ENCODE results near the gene DNAH17.

Gene DNAH17

DNA sequence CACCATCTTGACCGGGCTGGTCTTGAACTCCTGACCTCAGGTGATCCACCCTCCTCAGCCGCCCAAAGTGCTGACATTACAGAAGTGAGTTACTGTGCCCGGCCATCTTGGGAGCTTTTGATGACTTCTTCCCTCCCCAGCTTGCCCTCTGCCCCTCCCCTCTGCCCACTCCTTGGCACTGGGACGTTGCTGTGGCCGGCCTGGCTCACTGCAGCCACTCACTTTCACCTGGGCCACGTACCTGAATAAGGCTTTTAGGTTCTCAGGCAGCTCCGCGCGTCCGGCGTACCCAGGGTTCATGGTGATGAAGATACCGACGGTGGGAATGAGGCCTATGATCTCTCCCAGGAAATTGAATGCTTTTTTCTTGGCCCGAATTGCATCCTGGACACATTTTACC lies 81.6 kb downstream of the DNAH17 start:
- no peak for DNase-seq (ENCODE audit: low read depth, low spot score)

DNA sequence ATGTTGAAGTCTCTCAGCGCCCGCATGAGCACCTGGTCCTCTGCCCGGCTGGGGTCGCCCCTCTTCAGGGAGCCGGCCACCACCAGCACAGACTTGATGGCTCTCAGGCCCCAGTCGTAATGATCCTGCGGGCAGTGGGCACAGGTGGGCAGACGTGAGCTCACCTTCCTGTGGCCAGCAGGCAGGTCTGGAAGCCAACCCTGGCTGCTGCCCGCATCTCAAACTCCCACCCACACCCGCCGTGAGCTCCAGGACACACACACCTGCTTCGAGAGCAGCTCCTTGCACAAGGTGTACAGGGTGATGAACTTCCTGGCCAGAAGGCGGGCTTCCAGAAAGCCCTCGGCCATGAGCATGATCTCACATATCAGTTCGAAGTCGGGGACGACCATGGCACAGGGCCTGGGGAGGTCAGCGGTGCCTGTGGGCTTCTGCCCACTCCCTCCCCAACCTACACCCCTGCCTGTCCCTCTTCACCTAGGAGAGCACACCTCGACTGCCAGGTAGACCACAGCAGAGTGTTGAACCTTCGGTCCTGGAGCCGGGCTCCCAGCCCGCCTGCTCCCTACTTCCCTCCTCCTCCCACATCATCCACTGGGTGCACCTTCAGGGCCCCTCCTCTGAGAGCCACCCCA lies 82.4 kb downstream of the DNAH17 start:
- no peak for DNase-seq (ENCODE audit: low read depth, low spot score)

DNA sequence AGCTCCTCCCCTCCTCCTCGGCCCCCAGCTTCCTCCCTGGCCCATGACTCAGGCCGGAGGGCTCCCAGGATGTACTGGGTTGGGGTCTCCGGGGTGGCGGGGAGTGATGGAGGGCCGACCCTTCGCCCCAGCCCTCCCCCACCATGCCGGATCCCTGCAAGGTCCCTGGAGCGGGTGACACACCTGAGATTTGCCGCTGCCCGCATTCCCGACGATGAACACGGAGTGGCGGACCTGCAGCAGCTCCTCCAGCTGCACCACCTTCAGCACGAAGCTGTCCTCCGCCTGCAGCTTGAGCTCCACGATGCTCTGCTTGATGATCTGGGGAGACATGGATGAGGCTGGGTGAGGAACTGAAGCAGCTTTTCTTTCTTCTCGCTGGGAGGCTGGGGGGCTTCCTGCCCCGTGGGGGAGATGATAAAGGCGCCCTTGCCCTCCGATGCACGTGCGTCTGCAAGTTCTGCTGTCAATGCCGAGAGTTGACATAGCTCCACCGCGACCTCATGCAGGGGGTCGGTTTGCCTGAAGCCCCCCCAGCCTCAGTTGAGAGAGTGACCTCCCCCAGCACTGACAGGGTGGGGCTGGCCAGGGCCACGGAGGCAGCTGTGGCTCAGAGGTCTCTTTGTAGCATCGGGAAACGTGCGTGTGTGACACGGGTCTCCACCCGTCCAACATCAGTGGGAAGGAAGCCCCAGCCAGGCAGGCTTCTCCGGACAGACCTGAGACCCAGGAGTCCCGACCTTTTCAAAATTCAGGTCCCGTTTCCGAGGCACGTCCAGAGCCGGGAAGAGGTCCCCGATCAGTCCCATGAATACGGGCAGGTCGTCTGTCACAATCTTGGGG lies 83.1 kb downstream of the DNAH17 start:
- DNase-seq (ENCODE audit: low read depth, low spot score): no peak

DNA sequence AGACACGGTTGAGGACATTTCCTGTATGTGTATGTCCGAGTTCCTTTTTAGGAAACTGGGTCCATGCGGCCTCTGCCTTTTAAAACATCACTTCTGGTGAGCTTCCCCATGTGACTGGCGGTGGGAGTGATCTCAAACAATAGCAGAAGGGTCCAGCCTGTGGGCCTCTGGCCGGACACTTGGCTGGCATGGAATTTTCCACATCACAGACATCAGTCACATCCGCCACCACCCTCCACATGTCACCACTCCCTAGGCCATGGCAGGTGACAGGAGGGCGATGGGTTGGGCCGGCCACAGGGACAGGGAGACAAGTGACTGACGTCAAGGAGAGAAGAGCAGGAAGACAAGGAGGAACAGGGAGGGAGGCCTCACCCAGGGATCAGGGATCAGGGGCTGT lies 83.7 kb downstream of the DNAH17 start:
- DNase-seq (ENCODE audit: low read depth, low spot score): no peak

DNA sequence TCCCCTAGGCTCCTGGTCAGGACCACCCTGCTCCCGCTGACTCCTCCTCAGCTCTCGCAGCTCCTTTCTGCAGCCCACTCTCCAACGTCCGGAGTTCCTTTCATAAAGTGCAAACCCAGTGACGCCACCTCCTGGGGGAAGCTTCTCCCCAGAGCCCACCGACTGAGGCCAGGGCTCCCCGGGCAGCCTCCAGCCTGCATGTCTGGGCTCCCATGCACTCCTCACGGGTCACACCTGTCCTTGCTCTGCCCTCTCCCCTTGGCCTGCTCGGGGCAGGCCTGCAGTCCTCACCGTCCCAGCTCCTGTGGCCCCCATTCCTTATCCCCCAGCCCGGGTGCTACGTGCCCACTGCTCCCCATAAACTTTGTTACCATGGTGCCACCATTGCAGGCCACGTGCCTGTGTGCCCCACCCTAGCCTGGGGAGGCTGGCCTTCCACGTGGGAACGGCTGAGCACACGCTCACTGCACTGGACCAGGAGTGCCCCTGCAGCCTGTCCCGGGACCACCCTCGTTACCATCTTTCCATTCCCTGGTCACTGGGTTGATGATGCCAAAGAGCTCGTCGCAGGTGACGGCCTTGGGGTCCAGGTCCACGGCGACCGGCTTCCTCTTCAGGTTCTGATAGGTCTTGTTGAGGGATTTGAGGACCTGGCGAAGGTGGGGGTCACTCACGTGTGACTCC lies 84.9 kb downstream of the DNAH17 start:
- DNase-seq (ENCODE audit: low read depth, low spot score): no peak

DNA sequence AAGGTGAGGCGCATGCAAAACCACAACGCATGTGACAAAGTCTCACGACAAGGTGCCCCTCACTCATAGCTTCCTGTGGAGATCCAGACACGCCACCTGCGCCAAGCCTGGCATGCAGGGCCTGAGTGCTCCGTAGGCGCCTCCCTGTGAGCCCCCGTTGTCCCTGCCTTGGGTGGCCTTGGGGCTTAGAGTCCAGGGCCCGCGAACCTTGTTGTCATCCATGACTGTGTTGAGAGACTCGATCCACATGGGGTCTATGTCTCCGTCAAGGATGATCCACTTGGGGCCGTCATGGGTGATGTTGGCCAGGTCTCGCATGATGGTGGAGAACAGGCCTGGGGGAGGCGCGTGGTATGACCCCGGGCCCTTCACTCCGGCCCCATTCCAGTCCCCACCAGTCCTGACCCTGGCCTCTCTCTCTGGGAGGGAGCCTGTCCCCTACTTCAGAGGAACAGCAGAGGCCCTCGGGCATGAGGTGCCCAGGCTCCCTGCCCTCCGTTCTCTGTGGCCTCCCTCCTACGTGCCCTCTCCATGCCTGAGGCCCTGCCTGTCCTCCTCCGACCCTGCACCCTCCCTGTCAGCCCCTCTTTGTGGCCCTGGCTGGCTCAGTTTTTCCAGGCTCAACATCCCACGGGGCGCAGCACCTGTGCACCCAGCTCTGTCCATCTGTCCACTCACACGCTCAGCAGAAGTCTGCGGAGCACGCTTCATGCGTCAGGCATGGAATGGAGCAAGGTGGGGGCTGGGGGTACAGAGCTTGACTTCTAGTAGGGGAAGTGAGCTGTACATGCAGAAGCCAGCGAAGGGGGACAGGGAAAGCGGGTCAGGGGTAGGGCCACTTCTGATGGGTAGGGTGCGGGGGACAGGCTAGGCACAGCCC lies 85.7 kb downstream of the DNAH17 start:
- DNase-seq (ENCODE audit: low read depth, low spot score): no peak

DNA sequence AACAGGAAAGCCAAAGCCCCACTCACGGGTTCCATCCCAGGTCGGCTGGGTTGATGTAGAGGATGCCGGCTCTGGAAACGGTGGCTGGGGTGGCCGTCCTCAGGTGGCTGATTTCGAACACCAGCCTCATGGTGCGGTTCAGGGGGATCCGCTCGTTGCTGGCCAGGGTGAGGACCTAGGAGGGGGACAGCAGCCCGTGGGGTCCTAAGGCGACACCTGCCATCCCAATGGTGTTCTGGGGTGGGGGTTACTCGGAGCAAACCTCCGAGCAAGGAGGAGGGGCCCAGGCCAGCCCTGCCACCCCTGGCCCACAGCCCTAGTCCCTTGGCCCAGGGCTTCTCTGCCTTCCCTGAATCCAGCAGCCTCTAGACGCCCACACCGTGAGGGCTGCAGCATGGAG lies 86.5 kb downstream of the DNAH17 start:
- no peak for DNase-seq (ENCODE audit: low read depth, low spot score)

DNA sequence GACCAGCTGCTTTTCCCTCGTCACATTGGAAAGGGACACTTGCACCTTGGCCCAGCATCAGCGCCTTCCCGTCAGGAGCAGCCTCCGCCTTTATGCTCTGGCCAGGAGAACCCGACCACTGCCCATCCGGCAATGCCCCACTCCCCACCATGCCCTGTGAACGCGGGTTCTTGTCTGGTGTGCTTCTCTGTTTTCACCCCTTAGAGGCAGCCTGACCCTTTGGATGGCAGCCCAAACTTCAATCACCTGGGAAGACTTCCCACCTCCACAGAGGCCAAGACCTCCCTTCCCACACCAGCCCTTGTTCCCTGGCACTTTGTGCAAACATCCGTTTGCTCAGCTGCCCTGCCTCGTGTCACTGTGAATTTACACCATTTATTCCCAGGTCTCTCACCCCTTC lies 87.0 kb downstream of the DNAH17 start:
- no peak for DNase-seq (ENCODE audit: low read depth, low spot score)

DNA sequence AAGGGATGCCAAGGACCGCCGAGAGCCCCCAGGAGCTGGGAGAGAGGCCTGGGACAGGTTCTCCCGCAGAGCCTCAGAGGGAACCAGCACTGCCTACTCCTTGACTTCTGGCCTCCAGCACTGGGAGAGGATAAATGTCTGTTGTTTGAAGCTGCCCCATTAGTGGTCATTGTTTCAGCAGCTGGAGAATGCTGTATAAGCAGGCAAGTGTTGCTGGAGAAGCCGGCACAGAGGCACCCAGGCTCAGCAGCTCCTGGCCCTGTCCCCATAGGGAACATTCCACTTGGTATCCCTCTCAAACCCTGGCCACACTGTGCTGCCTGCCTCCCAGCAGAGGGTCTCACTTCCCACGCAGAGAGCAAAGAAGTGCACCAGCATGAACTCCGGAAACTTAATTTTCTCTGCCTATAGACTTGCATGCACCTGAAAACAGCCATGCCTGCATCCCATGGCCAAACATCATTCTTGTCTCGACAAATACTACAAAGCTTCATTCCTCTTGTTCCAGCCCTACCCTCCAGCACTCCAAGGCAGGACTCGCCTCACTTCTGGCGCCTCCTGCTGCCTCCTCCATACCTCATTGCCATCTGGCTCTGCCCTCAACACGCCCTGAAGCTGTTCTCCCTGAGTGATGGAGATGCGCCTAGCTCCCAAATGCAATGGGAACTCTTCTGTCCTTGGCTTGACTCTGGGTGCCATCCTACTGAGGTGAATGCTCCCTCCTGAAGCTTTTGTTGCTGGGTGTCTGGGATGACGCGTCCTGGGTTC lies 88.1 kb downstream of the DNAH17 start:
- DNase-seq (ENCODE audit: low read depth, low spot score): no peak

DNA sequence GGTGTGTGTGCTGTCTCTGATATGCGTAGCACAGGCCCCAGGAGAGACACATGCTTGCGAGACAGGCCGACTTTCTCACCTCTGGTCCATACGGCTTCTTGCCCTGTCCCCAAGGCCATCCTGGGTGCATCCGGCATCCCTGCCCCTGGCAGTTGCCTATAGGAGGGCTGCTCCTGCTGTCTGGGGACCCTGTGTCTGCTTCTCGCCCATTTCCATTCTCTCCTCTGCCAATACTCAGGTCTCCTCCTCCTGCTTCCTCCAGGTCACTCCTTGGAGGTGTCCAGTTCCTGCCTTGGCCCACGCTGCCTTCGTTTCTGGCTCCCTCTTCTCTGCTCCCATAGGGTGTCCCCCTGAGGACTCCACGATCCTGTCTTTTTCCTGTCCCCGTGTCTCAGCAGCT lies 89.0 kb downstream of the DNAH17 start:
- no peak for DNase-seq (ENCODE audit: low read depth, low spot score)

DNA sequence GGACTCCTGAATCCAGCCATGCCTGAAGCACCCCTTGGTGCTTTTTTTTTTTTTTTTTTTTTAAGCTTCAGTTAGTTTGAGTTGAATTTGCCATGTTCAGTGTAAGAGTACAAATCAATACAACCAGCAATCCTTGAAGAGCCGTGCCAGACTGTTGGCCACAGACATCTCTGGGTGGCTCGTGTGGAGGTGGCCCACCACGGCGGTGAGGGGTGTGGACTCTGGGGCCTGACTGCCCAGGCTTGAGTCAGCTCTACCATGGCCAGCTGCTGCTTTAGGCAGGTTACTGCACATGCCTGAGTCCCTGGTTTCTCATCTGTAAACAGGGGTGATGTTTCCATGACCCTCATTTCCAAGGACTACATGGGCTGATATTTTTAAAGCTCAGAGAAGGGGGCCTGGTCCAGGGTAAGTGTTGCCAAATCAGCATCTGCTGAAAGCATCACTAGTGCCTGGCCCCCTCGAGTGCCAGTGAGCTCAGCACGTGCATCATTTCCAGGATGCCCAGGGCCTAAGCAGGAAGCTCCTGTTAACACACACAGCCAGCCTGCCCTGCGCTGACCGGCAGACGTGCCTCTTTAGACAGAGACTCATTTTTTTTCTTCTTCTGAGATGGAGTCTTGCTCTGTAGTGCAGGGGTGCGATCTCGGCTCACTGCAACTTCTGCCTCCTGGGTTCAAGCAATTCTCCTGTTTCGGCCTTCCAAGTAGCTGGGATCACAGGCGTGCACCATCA lies 90.1 kb downstream of the DNAH17 start:
- no peak for DNase-seq (ENCODE audit: low read depth, low spot score)

DNA sequence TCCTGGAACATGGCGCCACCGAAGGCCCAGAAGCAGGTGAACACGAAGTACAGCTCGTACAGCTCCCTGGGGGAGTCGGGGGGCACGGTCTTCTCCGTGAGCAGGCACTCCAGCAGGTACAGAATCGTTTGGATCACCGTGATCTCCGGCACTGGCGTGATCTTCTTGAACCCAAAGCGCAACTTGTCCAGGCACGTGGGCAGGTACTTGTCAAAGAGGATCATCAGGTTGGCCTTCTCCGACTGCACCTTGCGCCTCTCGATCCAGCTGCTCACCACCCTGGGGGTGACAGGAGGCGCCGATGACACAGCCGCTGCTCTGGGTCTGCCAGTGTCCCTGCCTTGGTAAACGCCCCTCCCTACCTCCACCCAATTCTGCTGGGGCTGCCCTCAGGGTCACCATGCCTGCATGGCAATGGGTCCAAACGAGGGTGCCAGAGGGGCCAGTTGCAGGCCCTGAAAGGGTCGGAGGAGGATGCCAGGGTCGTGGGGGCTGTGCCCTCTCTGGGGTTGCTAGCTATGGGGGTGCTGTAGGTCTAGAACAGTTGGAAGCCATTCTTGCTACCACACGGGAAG lies 90.9 kb downstream of the DNAH17 start:
- no peak for DNase-seq (ENCODE audit: low read depth, low spot score)

DNA sequence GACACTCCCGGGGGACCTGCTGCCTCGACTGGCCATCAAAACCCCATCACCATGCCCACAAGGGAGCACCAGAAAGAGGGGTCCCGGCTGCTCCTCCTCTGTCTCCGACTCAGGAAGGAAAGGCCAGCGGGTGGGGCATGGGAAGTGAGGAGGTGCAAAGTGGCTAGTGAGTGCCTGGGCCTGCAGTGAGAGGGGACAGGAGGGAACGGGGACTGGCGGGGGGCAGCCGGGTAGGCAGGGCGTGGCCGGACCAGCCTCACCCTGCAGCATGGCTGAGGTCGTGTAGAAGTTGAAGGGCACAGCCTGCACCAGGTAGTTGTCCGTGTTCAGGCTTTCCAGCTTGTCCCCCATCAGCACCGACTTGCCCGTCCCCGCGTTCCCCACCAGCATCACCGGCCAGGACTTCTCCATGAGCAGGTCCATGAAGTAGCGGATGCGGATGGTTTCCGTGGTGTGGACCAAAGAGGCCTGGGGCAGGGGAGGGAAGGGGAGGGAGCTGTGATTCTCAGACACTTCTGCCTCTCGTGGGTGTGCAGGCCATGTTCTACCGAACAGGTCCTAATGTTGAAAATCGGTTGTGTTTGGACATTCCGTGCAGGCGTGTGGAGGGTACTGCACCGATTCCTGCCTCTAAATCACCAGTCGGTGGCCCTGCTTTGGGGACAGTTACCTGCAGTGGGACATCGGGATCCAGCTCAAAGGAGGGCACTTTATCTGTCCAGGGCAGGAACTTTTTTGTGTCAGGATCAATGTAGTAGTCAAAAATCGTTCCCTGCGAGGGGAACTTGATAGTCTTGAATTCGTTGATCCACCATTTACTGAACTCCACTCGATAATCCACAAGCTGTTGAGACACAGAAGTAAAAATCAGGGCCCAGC lies 91.7 kb downstream of the DNAH17 start:
- no peak for DNase-seq (ENCODE audit: low read depth, low spot score)

DNA sequence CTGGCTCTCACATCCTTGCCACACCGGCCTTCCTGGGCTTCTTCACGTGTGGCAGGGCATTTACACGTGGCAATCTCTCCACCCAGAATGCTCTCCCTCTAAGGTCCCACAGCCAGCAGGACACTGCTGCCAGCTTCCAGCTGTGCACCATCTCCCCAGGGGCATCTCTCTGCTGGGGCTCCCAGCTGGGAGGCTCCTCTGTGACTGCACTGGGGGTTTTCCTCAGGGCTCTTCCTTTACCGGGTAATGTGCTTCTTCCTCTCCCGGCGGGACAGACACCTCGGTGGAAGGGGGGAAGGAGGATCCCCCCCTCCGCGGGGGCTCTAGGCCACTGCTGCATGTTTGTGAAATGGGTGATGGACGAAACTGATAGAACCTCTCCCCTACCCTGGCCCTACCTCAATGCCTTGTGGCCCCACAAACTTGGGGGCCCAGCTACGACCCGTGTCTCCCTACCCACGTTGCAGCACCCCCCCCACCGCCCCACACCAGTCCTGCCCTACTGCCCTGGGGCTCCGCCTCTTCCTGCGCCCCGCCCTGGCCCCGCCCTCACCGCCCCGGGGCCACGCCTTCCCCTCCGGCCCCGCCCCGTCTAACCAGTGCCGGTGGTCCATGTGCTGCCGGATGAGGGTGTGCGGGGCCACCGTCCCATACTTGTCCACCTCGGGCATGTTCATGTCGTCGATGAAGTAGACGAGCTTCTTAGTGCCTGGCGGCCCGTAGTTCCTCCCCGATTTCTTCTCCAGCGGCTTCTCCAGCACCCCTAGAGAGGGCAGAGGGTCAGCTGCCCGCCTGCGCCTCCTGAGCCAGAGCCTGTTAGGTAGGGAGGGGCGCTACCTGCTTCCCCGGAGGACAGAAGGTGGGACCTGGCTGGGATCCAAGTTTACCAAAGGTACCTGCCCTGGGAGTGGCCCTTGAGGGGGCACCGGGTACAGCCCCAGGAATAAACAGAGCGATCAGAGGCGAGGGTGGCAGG lies 92.6 kb downstream of the DNAH17 start:
- DNase-seq (ENCODE audit: low read depth, low spot score): no peak

DNA sequence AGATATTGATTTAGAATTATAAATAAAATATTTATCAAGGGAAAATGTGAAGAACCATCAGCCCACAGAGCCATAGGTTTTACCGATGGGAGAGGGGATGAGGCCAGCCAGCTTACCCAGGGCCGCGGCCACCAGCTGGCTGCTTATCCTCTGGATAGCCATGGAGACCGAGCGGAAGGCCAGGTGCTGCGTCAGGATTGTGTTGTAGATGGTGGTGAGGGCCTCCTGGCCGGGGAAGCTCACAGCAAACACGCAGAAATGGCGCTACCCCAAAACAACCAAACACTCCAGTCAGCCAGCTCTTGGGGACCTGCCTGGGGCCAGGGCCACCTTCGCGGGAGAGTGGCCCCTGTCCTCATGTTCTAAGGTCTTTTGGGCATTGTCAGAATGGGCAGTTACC lies 97.8 kb downstream of the DNAH17 start:
- DNase-seq (ENCODE audit: low read depth, low spot score): no peak

DNA sequence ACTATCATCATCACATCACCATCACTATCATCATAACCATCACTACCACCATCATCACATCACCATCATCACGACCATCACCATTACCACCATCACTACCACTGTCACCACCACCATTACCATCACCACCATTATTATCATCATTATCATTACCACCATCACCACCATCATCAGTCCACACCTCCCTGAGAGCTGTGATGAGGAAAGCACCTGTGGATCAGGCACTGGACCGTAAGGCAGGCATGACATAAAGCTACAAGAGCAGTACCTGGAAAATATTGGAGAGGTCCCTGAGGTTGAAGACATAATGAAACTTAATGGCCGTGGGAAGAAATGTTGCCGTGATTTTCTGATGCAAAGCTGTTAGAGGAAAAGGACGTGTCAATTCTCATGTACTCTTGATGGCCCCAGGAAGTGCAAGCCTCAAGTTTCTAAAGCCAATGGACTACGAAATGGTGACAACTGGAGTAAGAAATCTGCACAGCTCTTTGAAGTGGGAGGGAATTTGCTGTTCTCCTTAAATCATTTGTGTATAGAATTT lies 98.4 kb downstream of the DNAH17 start:
- no peak for DNase-seq (ENCODE audit: low read depth, low spot score)

DNA sequence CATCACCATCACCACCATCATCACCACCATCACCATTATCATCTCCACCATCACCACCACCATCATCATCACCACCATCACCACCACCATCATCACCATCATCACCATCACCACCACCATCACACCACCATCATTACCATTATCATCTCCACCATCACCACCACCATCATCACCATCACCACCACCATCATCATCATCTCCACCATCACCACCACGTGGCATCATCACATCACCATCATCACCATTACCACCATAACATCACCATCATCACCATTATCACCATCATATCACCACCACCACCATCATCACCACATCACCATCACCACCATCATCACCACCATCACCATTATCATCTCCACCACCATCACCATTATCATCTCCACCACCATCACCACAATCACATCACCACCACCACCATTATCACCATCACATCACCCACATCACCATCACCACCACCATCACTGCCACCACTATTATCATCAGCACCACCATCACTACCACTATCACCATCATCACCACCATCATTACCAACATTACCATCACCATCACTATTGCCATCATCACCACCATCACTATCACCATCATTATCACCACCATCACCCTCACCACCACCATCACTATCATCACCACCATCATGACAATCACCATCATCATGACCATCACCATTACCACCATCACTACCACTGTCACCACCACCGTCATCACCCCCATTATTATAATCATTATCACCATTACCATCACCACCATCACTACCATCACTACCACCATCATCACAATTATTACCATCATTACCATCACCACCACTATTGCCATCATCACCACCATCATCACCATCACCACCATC lies 99.1 kb downstream of the DNAH17 start:
- no peak for DNase-seq (ENCODE audit: low read depth, low spot score)
